Fibroblast of the aortic adventitia (primary cell): ENCODE data around the gene PARD3B. TPM values are rescaled to one million over a fixed set of nuclear protein-coding genes. Genes with fewer than 3 reads are reported as not detected.

Source experiments
- DNase-seq: peaks from one replicate; pipeline ENCODE4 v3.0.0-alpha.2; 2010; ENCODE audit warnings: low read depth
- H3K4me3 ChIP-seq: 2 replicates; pipeline ENCODE4 v1.5.1; 2011; ENCODE audit warnings: low read depth, mild to moderate bottlenecking, control low read depth, low read length, moderate library complexity
- CTCF ChIP-seq: IDR thresholded peaks from 2 replicates; pipeline ENCODE4 v1.5.1; 2011; ENCODE audit warnings: mild to moderate bottlenecking, low read length, control low read depth, inconsistent platforms; ENCODE audit not compliant: insufficient read depth
- total RNA-seq: library from RNA; depleted of rRNA; stranded (reverse); fragments of >200 nt; gene quantifications from 2 replicates; pipeline ENCODE4 v1.2.3, GENCODE V29; 2012; ENCODE audit warnings: low replicate concordance

The PARD3B gene
- total RNA-seq, 1 donor = 15.9 TPM

GRCh38 chr2:204973616-204974015, 428.3 kb downstream of the PARD3B start:
- DNase-seq = no peak
- H3K4me3 ChIP-seq = no peak overlapping the region
- no peak for TF ChIP-seq CTCF

- DNase-seq = no peak
- no peak for TF ChIP-seq CTCF
- no peak overlapping the region for H3K4me3 ChIP-seq
Measured at GRCh38 chr2:204974487-204974886, 429.2 kb downstream of the PARD3B start.

GRCh38 chr2:204977914-204978313, 432.6 kb downstream of the PARD3B start:
- no peak for DNase-seq
- TF ChIP-seq CTCF = no peak
- H3K4me3 ChIP-seq = no peak overlapping the region

GRCh38 chr2:204982303-204982702, 437.0 kb downstream of the PARD3B start:
- peak; percentile 4 for DNase-seq

GRCh38 chr2:204984518-204984917, 439.2 kb downstream of the PARD3B start:
- no peak for TF ChIP-seq CTCF
- no peak for DNase-seq
- H3K4me3 ChIP-seq = no peak overlapping the region

More at GRCh38 chr2:204982303-204982702, 437.0 kb downstream of the PARD3B start:
- no peak overlapping the region for H3K4me3 ChIP-seq
- TF ChIP-seq CTCF = no peak

GRCh38 chr2:204986641-204987040, 441.4 kb downstream of the PARD3B start:
- H3K4me3 ChIP-seq = no peak overlapping the region
- TF ChIP-seq CTCF = no peak

GRCh38 chr2:204988836-204989235, 443.6 kb downstream of the PARD3B start:
- TF ChIP-seq CTCF = no peak
- DNase-seq = no peak
- H3K4me3 ChIP-seq = no peak overlapping the region

More at GRCh38 chr2:204986641-204987040, 441.4 kb downstream of the PARD3B start:
- no peak for DNase-seq
